ENCODE data around the gene SLAMF9.

DNA sequence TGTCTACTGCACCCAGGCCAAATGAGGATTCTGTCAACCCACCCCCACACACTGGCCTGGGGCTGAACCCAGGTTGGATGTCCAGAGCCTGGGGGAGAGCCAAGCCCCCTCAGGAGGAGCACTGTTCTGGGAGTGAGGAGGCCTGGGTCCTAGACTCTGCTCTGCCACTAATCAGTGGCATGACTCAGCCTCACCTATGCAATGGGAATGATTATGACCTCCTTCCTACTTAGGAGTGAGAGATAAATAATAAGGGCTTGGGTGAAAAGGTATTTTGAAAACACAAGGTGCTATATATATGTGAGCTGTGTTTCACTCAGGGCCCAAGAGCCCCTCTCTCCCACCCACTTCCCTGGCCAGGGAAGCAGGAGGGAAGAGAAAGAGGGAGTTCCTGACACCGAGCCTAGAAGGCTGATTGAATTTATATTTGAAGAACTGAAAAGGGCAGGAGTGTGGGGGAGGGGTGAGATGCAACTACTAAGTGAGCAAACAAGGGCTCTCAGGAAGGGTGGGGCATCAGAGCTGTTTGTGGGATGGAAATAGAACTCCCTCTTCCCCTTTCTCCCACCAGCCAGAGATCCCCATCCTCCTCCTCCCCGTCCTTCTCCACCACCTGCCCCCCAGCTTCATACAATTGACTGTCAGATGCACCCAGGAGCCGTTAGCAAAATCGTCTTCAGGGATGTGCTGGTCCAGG is 16.8 kb downstream of the SLAMF9 start:
- no peak for TF ChIP-seq POLR2A (IDR thresholded peaks at IDR 0.05; ENCODE audit: low read length)
- no peak for TF ChIP-seq GATA1 (IDR thresholded peaks at IDR 0.05; ENCODE audit: low read depth, low read length)
